ENCODE measurements around the gene PCGF3.
"Not testable (repeated sequence)": the region's sequence is repeated elsewhere in the genome, so short reads cannot be mapped to it uniquely, and the experiment has no call there.

PCGF3 gene

DNA sequence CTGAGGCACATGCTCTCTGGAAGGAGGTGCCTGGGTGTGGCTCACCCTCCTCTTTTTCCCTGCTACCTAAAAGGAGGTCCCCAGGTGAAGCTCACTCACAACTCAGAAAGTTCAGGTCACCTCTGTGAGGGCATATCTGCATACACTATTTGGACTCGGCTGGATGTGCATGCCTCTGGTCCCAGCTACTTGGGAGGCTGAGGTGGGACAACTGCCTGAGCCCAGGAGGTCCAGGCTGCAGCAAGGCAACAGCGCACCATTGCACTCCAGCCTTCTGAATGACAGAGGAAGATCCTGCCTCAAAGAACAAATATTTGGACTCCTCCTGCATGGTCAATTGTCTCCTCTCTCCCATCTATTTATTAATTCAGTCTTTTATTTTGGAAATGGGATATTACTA, 73.9 kb downstream of the PCGF3 start:
- TF ChIP-seq, protein P1, sequence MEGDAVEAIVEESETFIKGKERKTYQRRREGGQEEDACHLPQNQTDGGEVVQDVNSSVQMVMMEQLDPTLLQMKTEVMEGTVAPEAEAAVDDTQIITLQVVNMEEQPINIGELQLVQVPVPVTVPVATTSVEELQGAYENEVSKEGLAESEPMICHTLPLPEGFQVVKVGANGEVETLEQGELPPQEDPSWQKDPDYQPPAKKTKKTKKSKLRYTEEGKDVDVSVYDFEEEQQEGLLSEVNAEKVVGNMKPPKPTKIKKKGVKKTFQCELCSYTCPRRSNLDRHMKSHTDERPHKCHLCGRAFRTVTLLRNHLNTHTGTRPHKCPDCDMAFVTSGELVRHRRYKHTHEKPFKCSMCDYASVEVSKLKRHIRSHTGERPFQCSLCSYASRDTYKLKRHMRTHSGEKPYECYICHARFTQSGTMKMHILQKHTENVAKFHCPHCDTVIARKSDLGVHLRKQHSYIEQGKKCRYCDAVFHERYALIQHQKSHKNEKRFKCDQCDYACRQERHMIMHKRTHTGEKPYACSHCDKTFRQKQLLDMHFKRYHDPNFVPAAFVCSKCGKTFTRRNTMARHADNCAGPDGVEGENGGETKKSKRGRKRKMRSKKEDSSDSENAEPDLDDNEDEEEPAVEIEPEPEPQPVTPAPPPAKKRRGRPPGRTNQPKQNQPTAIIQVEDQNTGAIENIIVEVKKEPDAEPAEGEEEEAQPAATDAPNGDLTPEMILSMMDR (conservative IDR thresholded peaks at IDR 0.05; ENCODE audit: low read depth, low read length), result no peak
- Histone ChIP-seq H4K20me1 (ENCODE audit: insufficient read depth) (no peaks in the 10 kb centered on the region), H2AFZ (ENCODE audit: low read depth) (no peak overlapping the region), H3K9ac (no peak overlapping the region), H3K27me3 (ENCODE audit: insufficient read depth, low read depth) (no peaks in the 10 kb centered on the region), H3K4me3 (IDR thresholded peaks at IDR 0.05; ENCODE audit: insufficient read depth, low read depth, low read length) (no peak overlapping the region), H3K36me3 (ENCODE audit: insufficient read depth) (no peaks in the 10 kb centered on the region), H3K79me2 (ENCODE audit: insufficient read depth, low read depth) (peaks cover 38% of the 10 kb centered on the region; the same call in 1 of the 2 replicates), H3K27ac (no peak overlapping the region), H3K4me1 (ENCODE audit: low read depth, poor library complexity, severe bottlenecking) (no peaks in the 10 kb centered on the region), H3K4me2 (no peak overlapping the region)

DNA sequence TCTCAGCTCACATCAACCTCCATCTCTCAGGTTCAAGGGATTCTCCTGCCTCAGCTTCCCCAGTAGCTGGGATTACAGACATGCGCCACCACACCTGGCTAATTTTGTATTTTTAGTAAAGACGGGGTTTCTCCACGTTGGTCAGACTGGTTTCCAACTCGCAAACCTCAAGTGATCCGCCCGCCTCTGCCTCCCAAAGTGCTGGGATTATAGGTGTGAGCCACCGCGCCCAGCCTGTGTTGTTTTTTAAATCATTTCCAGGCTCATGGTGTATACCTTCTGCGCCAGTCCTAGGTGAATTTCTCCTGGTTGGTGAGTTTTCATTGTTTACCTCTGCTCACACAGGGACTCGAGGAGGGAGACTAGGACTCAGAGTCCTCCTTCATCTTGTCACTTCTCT, 74.6 kb downstream of the PCGF3 start:
- peak overlapping the region; percentile 54; the same call in 1 of the 2 replicates for H3K4me2 ChIP-seq
- H3K27me3 ChIP-seq (ENCODE audit: insufficient read depth, low read depth); H3K4me3 ChIP-seq (IDR thresholded peaks at IDR 0.05; ENCODE audit: insufficient read depth, low read depth, low read length); H3K36me3 ChIP-seq (ENCODE audit: insufficient read depth); H3K9ac ChIP-seq; H3K27ac ChIP-seq; H3K4me1 ChIP-seq (ENCODE audit: low read depth, poor library complexity, severe bottlenecking); H4K20me1 ChIP-seq (ENCODE audit: insufficient read depth); H2AFZ ChIP-seq (ENCODE audit: low read depth): not testable (repeated sequence)
- H3K79me2 ChIP-seq (ENCODE audit: insufficient read depth, low read depth), result peaks cover 38% of the 10 kb centered on the region; the same call in 1 of the 2 replicates

DNA sequence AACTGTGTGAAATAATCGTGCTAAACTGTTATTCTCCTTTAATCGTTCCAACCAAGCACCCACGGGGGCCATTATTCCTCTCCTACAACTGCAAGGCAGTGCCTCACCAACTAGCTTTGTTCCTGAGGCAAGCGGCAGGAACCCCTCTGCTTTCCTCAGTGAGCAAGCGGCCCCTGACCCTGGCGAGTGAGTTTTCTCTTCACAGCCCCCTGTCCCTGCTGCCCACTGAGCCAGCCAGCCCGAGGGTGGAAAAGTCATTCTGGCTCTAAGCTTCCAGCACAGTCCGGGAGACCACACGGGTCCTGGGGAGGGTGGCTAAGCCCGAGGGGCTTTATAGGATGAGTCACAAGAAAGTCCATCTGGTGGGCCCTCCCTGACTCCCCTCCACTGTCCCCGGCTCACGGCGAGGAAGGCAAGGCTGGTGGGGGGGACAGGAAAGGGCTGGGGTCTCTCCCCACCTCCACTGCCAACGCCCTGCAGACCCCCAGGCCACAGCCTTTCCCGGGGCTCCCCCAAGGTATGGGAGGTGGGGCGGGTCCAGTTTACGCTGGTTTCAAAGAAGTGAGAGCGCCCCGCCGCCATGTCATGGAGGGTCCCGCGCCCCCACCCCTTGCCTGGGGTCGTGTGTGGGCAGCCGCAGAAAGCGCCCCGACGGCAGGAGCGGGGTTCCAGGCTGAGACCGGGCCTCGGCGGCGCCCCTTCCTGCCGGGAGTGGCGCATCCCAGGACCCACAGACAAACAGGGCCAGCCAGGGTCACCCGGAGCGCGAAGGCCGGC, 75.3 kb downstream of the PCGF3 start:
- Histone ChIP-seq H3K27ac (peak overlapping the region; percentile 94), H3K4me2 (peak overlapping the region; percentile 54), H3K36me3 (ENCODE audit: insufficient read depth) (no peaks in the 10 kb centered on the region), H3K27me3 (ENCODE audit: insufficient read depth, low read depth) (no peaks in the 10 kb centered on the region), H3K4me3 (IDR thresholded peaks at IDR 0.05; ENCODE audit: insufficient read depth, low read depth, low read length) (no peak overlapping the region), H4K20me1 (ENCODE audit: insufficient read depth) (no peaks in the 10 kb centered on the region), H2AFZ (ENCODE audit: low read depth) (no peak overlapping the region), H3K4me1 (ENCODE audit: low read depth, poor library complexity, severe bottlenecking) (no peaks in the 10 kb centered on the region), H3K79me2 (ENCODE audit: insufficient read depth, low read depth) (peaks cover 36% of the 10 kb centered on the region; the same call in 1 of the 2 replicates), H3K9ac (peak overlapping the region; percentile 100)
- TF ChIP-seq, protein P1 (conservative IDR thresholded peaks at IDR 0.05; ENCODE audit: low read depth, low read length), result no peak

DNA sequence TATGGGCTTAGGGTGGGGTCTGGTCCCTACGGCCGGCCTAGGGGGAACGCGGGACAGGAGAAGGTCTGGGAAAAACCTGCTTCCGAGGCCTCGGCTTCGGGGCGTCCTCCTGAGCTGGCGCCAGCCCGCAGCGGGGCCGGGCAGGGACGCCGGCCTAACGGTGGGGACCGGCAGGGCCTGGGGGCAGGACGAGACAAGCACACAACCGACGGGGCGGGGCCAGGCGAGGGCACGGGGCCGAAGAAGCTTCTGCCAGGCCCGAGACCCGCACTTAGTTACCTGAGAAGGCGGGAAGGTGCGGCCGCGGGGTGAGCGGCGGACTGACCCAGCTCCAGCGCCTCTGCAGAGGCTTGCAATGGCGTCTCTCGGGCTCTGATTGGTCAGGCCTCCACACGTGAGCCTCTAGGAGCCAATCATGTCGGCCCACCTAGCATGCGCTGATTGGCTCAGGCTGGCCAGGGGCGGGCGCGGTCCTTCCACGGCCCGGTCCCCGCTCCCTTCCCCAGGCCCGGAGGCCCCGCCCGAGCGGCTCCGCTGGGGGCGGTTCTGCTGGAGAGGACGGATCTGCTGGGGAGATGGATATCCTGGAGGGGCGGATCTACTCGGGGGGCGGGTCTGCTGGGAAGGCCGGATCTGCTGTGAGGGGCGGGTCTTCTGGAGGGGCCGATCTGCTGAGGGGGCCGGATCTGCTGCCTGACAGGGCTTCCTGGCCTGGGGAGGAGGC, 76.0 kb downstream of the PCGF3 start:
- Histone ChIP-seq H4K20me1 (ENCODE audit: insufficient read depth) (no peaks in the 10 kb centered on the region), H3K36me3 (ENCODE audit: insufficient read depth) (no peaks in the 10 kb centered on the region), H3K27ac (peak overlapping the region; percentile 94), H3K4me2 (peak overlapping the region; percentile 54; the same call in 1 of the 2 replicates), H3K79me2 (ENCODE audit: insufficient read depth, low read depth) (peaks cover 31% of the 10 kb centered on the region; the same call in 1 of the 2 replicates), H3K4me1 (ENCODE audit: low read depth, poor library complexity, severe bottlenecking) (no peaks in the 10 kb centered on the region), H3K27me3 (ENCODE audit: insufficient read depth, low read depth) (no peaks in the 10 kb centered on the region), H3K9ac (peak overlapping the region; percentile 100), H3K4me3 (IDR thresholded peaks at IDR 0.05; ENCODE audit: insufficient read depth, low read depth, low read length) (no peak overlapping the region), H2AFZ (ENCODE audit: low read depth) (peak overlapping the region; percentile 75)
- TF ChIP-seq, protein P1 (conservative IDR thresholded peaks at IDR 0.05; ENCODE audit: low read depth, low read length), result no peak

Measured in KMS-11 (cell line).